ENCODE data around the gene P3R3URF. TPM values are rescaled to one million over a fixed set of nuclear protein-coding genes. Genes with fewer than 3 reads are reported as not detected.
A peak's percentile ranks its signal among the peaks of the same experiment; 100 is the strongest.

The P3R3URF gene
- total and polyA plus RNA-seq, 2 donors = not detected

DNA sequence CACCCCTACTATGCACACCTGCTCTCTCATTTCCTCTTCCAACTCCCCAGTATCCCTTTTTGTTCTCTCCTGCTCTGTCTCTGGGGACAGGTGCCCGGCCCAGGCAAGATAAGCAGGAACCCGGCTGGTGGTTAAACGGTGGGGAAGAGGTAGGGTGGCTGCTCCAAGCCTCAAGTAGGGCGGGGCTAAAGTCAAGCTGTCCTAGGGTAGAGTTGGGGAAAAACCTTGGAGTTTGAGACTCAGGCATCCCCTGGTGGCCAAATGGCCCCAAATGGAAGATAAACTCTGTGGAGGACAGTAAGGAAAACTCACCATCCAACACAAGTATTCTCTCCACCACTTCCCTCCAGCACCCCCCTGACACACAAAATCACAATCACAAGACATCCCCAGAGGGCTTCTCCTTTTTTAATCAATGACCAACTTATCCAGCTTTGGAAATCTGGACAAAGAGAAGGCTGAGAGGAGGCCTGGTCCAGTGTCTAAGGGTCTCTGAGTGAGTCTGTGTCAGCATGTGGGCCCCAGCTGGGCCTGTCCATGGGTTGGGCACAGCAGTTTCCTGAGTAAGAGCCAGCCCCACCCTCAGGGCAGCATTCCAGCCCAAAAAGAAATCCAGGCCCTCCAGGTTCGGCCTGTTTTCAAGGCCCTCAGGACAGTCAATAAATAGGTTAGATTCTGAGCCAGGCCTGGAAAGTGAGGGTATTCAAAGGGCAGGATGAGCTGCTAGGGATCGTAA lies 12.2 kb upstream of the P3R3URF start:
- H3K4me3 ChIP-seq (ENCODE audit: low read depth, low read length) = no peak overlapping the region
- no peak overlapping the region for H3K27ac ChIP-seq (ENCODE audit: low read depth)
- DNase-seq (ENCODE audit: extremely low spot score) = no peak
- no peaks in the 10 kb centered on the region for H3K4me1 ChIP-seq (ENCODE audit: insufficient read depth)
- H3K36me3 ChIP-seq (ENCODE audit: insufficient read depth) = no peaks in the 10 kb centered on the region
- 72% methylated on average over 6 of the region's 6 CpGs for WGBS

DNA sequence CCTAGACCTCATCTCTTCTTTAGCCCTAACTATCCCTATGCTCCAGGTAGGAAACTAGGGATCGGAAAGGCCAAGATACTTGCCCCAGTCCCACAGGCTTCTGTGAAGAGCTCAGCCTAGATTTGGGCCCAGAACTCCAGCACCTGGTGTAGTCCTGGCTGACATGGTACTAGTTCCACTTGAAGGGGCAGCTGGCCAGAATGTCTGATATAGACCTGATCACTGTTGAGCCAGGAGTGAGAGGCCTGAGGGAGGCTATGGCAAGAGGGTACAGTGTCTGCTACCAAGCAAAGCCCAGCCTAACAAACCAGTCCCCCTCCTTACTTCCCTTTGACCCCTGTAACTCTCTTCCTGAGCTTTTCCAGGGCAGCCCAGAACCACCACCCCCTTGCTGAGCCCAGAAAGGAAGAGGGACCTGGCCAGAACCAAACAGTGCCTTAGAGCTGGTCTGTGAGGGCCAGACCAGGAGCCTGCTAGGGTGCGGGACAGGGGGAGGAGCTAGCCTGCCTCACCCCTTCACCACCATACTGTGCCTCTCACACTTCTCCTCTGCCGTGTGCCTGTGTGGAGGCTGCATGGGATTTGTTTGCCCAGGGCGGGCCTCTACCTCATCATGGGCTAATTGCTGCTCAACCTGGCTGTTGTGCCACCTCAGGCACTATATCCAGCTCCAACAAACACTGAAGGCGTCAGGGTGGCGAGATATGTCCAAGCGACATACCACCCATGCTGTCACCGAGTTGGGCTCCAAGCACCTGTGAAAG lies 11.0 kb upstream of the P3R3URF start:
- no peak for DNase-seq (ENCODE audit: extremely low spot score)
- WGBS = 86% methylated on average over 8 of the region's 8 CpGs
- Histone ChIP-seq H3K36me3 (ENCODE audit: insufficient read depth) (no peaks in the 10 kb centered on the region), H3K4me1 (ENCODE audit: insufficient read depth) (no peaks in the 10 kb centered on the region), H3K4me3 (ENCODE audit: low read depth, low read length) (no peak overlapping the region), H3K27ac (ENCODE audit: low read depth) (no peak overlapping the region)

DNA sequence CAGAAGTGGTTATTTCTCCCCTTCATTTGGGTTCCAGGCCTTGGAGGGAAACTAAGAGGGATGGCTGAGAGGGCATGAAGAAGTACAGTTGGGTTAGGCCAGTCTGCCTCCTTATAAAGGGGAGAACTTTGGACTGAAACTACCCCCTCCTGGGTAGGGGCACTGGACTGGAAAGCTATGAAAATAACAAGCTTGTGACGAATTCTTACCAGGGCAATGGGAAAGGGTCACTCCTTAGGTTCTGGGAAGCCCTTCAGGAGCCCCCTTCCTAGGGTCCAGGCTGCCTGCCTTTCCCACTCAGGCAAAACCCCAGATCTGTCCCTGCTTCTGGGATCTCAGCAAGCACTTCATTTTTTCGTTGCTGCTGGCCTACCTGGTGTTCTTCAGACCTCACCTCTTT lies 9.8 kb upstream of the P3R3URF start:
- no peaks in the 10 kb centered on the region for H3K36me3 ChIP-seq (ENCODE audit: insufficient read depth)
- 89% methylated on average over 2 of the region's 2 CpGs for WGBS
- DNase-seq (ENCODE audit: extremely low spot score) = no peak
- H3K27ac ChIP-seq (ENCODE audit: low read depth) = no peak overlapping the region
- H3K4me3 ChIP-seq (ENCODE audit: low read depth, low read length) = no peak overlapping the region
- no peaks in the 10 kb centered on the region for H3K4me1 ChIP-seq (ENCODE audit: insufficient read depth)

DNA sequence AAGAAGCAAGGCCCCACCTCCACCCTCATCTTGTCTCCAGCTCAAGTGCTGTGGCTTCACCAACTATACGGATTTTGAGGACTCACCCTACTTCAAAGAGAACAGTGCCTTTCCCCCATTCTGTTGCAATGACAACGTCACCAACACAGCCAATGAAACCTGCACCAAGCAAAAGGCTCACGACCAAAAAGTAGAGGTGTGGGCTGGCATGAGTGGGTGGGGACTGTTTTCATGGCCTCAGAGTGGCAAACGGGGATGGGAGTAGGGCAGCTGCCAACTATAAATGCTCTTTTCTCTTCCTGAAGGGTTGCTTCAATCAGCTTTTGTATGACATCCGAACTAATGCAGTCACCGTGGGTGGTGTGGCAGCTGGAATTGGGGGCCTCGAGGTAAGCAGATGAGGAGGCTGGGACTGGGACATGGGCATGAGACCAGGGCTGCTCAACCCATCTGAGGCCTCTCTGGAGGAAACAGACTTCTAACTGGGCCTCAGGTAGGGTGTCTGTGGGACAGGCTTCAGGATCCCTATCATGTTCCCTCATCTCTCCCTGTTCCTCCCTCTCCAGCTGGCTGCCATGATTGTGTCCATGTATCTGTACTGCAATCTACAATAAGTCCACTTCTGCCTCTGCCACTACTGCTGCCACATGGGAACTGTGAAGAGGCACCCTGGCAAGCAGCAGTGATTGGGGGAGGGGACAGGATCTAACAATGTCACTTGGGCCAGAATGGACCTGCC lies 8.8 kb upstream of the P3R3URF start:
- H3K4me3 ChIP-seq (ENCODE audit: low read depth, low read length) = no peak overlapping the region
- 71% methylated on average over 7 of the region's 7 CpGs for WGBS
- DNase-seq (ENCODE audit: extremely low spot score) = no peak
- no peaks in the 10 kb centered on the region for H3K36me3 ChIP-seq (ENCODE audit: insufficient read depth)
- H3K4me1 ChIP-seq (ENCODE audit: insufficient read depth) = no peaks in the 10 kb centered on the region
- peak overlapping the region; percentile 11 for H3K27ac ChIP-seq (ENCODE audit: low read depth)

DNA sequence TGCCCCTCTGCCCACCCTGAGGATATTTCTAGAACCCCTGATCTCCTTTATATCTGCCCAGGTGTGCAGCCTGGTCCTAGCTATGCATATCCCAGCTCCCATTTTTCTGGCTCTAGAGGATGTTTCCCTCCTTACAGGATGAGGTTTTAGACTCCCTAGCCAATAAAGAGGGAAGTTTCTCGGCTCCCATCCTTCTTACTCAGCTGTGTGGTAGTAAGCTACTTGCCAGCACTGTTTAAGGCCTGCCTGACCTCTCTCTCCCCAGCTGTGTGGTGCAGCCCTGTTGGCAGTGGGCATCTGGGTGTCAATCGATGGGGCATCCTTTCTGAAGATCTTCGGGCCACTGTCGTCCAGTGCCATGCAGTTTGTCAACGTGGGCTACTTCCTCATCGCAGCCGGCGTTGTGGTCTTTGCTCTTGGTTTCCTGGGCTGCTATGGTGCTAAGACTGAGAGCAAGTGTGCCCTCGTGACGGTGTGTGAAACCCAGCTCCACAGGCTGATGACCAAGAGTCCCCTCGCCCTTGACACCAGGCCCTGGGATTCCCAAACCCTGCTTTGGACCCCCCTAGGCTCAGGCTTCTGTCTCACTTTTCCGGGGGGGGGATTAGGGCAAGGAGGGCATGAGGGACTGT lies 7.8 kb upstream of the P3R3URF start:
- Histone ChIP-seq H3K27ac (ENCODE audit: low read depth) (peak overlapping the region; percentile 48), H3K4me3 (ENCODE audit: low read depth, low read length) (no peak overlapping the region), H3K36me3 (ENCODE audit: insufficient read depth) (no peaks in the 10 kb centered on the region), H3K4me1 (ENCODE audit: insufficient read depth) (no peaks in the 10 kb centered on the region)
- DNase-seq (ENCODE audit: extremely low spot score) = no peak
- WGBS = 79% methylated on average over 12 of the region's 12 CpGs

DNA sequence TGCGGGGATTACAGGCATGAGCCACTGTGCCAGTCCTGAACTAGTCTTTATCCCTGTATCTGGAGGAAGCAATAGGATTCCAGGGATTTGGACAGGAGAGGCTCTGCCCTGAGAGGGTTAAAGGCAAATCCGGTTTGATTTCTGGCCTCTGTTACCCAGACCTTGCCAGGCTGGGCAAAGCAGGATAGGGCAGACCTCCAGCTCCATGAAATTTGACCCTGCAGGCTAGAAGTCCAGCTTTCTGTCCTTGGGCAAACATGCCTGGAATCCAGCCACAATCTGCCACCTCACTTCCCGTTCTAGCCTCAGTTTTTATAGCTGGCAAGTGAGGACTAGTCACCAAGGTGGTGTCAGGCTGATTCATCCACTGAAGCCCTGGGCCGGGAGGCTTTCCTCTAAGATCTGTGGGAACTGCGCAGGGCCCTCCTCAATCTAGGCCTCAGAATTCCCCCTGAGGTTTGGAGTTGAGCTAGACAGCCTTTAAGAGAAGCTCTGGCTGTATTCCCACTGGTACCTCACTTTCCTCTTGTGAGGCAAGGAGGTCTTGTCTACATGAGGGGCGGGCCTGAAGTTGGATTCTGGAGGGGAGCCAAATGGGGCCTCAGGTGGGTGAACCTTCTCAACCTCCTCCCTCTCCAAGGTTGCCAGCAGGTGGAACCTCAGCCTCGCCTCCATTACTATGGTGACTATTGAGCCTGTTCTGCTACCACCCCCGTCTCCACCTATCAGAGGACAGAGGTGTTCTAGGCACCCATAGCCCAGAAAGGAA lies 7.0 kb upstream of the P3R3URF start:
- 52% methylated on average over 8 of the region's 8 CpGs for WGBS
- Histone ChIP-seq H3K27ac (ENCODE audit: low read depth) (peak overlapping the region; percentile 41), H3K36me3 (ENCODE audit: insufficient read depth) (no peaks in the 10 kb centered on the region), H3K4me3 (ENCODE audit: low read depth, low read length) (no peak overlapping the region), H3K4me1 (ENCODE audit: insufficient read depth) (no peaks in the 10 kb centered on the region)
- peak; percentile 77 for DNase-seq (ENCODE audit: extremely low spot score)

DNA sequence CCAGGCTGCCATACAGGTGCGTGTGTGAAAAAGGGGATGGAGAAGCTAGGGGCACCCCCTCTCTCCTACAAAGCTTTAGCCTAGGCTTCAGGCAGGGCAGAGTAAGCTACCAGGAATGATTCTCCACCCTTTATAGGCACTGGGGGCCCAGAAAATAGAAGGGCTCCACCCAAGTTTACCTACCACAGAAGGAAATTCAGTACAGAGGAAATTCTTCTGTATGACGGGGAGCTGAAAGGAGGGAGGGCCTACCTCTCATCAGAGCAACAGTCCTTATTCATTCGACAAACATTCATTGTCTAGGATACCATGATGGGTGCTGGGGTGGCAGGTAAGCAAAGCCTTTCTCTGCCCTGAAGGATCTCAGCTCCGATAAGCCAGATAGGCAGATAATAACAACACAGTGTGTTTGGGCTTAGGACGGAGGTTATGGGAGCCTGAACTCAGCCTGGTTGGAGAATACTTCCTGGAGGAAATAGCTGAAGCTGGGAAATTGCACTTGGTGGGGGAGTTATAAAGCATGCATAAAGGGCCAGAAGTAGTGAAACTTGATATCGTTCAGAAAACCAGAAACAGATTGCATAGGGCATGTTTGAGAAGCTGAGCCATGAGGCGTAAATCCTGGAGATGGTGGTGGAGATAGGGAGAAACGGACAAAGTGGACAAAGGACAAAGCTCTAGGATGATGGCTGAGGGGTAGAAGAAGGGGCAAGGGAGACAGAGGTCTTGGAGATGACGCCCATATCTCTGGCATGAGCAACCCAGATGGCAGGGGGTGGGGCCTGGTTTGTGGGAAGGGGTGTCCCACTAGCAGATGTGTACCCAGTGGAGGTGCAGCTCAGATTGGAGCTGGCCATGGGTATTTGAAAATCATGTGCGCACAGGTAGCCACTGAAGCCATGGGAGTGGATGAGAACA lies 5.3 kb upstream of the P3R3URF start:
- H3K4me3 ChIP-seq (ENCODE audit: low read depth, low read length) = no peak overlapping the region
- no peaks in the 10 kb centered on the region for H3K36me3 ChIP-seq (ENCODE audit: insufficient read depth)
- peak overlapping the region; percentile 3 for H3K27ac ChIP-seq (ENCODE audit: low read depth)
- no peak for DNase-seq (ENCODE audit: extremely low spot score)
- WGBS = 64% methylated on average over 10 of the region's 10 CpGs
- H3K4me1 ChIP-seq (ENCODE audit: insufficient read depth) = no peaks in the 10 kb centered on the region

DNA sequence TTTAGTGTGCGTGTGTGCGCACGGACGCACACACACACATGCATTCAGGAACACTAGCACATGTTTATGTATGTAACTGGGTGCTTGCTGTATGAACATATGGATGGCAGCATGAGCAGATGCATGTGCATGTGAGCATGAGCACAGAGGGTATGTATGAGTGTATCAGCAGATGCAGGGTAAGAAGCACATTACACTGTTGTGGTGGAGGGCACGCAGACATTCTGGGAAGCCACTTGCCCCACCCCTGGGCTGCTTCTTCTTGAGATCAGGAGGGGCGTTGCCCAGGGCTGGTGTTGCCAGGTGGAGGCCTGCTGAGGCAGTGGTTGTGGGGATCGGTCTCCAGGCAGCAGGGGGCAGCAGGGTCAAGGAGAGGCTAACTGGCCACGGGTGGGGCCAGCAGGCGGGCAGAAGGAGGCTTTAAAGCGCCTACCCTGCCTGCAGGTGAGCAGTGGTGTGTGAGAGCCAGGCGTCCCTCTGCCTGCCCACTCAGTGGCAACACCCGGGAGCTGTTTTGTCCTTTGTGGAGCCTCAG lies 3.9 kb upstream of the P3R3URF start:
- Histone ChIP-seq H3K4me3 (ENCODE audit: low read depth, low read length) (no peak overlapping the region), H3K36me3 (ENCODE audit: insufficient read depth) (no peaks in the 10 kb centered on the region), H3K27ac (ENCODE audit: low read depth) (no peak overlapping the region), H3K4me1 (ENCODE audit: insufficient read depth) (no peaks in the 10 kb centered on the region)
- 58% methylated on average over 12 of the region's 12 CpGs for WGBS
- no peak for DNase-seq (ENCODE audit: extremely low spot score)

DNA sequence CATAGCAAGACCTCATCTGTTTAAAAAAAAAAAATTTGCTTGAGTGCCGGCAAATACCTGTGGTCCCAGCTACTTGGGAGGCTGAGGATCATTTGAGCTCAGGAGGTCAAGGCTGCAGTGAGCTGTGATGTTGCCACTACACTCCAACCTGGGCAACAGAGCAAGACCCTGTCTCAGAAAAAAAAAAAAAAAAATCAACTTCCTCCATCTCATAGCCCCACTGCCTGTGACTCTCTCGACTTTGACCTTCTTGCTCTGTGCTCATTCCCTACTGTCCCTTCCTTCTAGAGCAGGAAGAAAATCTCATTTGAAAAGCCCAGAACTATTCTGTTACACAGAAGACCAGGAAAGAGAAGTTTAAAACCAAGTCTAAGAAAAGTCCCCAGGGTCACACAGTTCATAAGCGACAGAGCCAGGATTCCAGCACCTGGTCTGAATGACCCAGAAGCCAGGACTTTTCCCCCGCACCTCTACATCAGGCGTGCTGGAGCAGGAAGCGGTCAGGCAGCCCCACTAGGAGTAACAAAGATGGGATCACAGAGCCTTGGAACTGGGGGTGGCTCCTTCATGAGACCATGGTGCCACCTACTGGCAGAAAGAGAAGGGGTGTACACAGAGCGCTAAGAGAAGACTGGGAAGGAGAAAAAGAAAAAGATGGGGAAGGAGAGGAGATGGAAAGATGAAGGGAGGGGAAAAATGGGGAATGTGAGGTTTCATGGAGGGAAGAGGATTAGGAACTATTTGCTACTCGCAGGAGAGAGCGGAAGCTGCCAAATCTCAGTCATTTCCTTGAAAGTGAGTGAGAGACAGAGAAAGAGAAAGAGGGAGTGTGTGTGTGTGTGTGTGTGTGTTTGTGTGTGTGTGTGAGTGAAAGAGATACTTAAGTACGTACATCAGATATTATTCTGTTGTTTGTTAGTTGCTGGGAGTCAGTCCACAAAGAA lies 3.1 kb upstream of the P3R3URF start:
- WGBS = 11% methylated on average over 10 of the region's 10 CpGs
- H3K4me3 ChIP-seq (ENCODE audit: low read depth, low read length) = no peak overlapping the region
- H3K27ac ChIP-seq (ENCODE audit: low read depth) = no peak overlapping the region
- H3K4me1 ChIP-seq (ENCODE audit: insufficient read depth) = no peaks in the 10 kb centered on the region
- H3K36me3 ChIP-seq (ENCODE audit: insufficient read depth) = no peaks in the 10 kb centered on the region
- DNase-seq (ENCODE audit: extremely low spot score) = peak; percentile 83

DNA sequence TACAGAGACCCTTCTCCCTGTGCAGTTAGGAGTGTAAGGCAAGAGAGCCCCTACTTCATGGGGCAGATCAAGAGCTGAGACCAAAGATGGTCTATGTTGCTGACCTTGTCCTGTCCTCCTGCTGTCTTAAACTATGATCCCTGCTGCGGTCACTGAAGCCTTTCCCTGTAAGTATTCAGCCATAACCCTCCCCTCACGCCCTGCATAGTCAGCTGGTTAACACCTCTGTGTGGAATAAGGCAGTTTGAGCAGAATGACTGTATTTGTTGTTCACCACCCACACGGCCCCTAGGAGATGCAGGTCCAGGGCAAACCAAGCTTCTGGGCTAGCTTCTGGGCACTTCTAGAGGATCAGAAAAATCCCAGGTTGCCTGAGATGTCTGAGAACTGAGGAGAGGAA lies 1.0 kb downstream of the P3R3URF start:
- H3K4me1 ChIP-seq (ENCODE audit: insufficient read depth) = no peaks in the 10 kb centered on the region

DNA sequence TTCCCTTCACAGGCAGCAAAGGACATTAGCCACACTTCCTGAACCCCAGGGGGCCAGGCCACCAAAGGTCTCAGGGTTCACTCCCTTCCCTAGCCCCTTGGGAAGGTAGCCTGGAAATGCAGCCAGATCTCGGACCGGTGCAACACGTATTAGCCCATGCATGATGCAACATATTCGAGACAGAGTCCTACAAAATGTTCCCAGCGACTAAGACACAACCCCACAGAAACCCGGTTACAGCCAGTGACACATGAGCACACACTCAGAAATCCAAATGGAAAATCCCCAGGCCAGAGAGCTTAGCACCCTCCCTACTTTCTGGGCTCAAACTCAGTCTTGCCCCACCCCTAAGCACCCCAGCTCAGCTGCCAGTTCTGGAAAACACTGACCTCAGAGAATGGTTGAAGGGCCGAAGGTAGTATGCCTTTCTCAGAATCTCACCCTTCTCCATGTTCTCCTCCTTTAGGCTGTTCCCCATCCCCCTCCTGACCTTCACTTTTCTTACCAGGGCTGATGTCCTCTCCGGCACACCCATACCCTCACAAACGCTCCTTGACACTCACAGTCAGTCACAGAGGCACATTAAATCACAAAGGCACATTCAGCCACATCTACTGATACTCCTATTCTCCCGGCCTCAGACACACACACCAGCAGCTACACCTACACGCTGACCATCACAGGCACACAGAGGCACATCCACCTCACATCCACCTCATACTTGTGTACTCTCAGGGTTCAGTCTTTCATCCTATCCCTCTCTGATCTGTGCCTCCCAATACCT lies 1.6 kb downstream of the P3R3URF start, which contains the start of gene TSPAN1:
TSPAN1 (plus strand) TSS at position 640 of the 784 bp plus-strand sequence. CDS start 6,021 bp downstream, outside the sequence.
- WGBS = 55% methylated on average over 11 of the region's 11 CpGs
- no peak within 1 kb of the TSS for H3K27ac ChIP-seq (ENCODE audit: low read depth)
- H3K4me1 ChIP-seq (ENCODE audit: insufficient read depth) = no peaks in the 10 kb centered on the region
- no peaks in the 10 kb centered on the region for H3K36me3 ChIP-seq (ENCODE audit: insufficient read depth)
- H3K4me3 ChIP-seq (ENCODE audit: low read depth, low read length) = no peak within 1 kb of the TSS
- DNase-seq (ENCODE audit: extremely low spot score) = no peak

More for the DNA sequence above, 1.0 kb downstream of the P3R3URF start:
- no peak for DNase-seq (ENCODE audit: extremely low spot score)
- WGBS = 80% methylated on average over 3 of the region's 3 CpGs
- H3K4me3 ChIP-seq (ENCODE audit: low read depth, low read length) = no peak overlapping the region
- no peak overlapping the region for H3K27ac ChIP-seq (ENCODE audit: low read depth)
- no peaks in the 10 kb centered on the region for H3K36me3 ChIP-seq (ENCODE audit: insufficient read depth)
